Articular chondrocyte of knee joint (primary cell): Measurements from ENCODE around the gene FERD3L. TPM values are rescaled to one million over a fixed set of nuclear protein-coding genes. Genes with fewer than 3 reads are reported as not detected.

Experiments
- total RNA-seq: library from RNA; depleted of rRNA; stranded (reverse); fragments of >200 nt; gene quantifications from 2 replicates; pipeline ENCODE4 v1.2.3, GENCODE V29; 2012

FERD3L gene, protein sequence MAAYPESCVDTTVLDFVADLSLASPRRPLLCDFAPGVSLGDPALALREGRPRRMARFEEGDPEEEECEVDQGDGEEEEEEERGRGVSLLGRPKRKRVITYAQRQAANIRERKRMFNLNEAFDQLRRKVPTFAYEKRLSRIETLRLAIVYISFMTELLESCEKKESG
- total RNA-seq = 0.43 TPM in 1 of 2 replicates, not detected in the other

DNA sequence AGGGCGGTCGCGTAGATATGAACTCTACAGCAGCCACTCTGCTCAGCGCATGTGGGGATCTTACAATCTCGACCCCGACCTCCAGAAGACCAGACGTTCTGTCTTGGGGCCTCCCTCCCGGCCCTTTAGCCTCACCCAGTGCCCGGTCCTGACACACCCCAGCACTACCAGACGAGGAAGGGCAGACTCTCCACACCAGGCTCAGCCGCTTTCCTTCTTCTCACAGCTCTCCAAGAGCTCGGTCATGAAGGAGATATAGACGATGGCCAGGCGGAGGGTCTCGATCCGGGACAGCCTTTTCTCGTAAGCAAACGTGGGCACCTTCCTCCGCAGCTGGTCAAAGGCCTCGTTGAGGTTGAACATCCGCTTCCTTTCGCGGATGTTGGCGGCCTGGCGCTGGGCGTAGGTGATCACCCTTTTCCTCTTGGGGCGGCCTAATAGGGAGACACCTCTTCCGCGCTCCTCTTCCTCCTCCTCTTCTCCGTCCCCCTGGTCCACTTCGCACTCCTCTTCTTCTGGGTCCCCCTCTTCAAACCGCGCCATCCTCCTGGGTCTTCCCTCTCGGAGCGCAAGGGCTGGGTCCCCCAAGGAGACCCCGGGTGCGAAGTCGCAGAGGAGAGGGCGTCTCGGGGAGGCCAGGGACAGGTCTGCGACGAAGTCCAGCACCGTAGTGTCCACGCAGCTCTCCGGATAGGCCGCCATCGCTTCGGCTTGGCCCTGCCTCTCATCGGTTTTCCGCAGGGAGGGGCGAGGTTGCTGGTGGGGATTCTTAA is at the start of gene FERD3L:
Gene FERD3L, minus strand, starts transcription at position 761 of the 773 bp plus-strand sequence. Its CDS starts 59 bp downstream, at position 702.

DNA sequence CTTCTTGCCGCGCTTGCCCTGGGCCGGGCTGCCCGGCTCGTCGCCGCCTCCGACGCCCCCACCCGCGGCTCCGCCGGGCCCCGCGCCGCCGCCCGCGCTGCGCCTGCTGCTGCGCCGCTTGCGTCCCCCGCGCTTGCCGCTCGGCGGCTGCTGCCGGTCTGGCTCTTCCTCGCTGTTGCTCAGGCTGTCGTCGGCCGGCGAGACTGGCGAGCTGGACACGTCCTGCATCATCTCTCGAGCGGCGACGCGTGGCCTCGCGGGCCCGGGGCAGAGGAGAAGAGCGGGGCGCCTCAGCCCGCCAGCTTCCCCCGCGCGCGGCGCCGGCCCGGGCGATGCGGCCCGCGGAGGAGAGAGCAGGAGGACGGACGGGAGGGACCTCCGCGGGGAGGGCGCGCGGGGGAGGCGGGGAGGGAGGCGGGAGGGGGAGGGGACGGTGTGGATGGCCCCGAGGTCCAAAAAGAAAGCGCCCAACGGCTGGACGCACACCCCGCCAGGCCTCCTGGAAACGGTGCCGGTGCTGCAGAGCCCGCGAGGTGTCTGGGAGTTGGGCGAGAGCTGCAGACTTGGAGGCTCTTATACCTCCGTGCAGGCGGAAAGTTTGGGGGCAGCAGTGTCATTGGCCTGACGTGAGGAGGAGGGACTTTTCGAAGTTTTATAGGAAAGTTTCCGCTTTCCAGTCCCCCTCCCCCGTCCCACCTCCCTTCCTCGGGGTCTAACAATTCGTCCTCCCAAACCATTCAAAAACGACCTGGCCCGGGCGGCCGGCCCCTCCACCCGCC is 27.9 kb downstream of the FERD3L start, which contains the start of gene TWIST1:
Gene TWIST1, minus strand, starts transcription at position 546 of the 779 bp plus-strand sequence. Its CDS starts 315 bp downstream, at position 231.

Other genes starting within 250 kb of the FERD3L start
- 87.7 and 105 TPM in 2 replicates for gene TWIST1, start 27.8 kb downstream of the FERD3L start, total RNA-seq